Stimulated activated CD4-positive, alpha-beta T cell treated with anti-CD3 and anti-CD28 coated beads, Interleukin-4, amount 100 ng/mL, for 1 hour (primary cell): ENCODE results near the gene MOV10L1.

Experiments
- DNase-seq: peaks from one replicate; pipeline ENCODE4 v3.0.0-alpha.2; 2020

MOV10L1 gene

DNA sequence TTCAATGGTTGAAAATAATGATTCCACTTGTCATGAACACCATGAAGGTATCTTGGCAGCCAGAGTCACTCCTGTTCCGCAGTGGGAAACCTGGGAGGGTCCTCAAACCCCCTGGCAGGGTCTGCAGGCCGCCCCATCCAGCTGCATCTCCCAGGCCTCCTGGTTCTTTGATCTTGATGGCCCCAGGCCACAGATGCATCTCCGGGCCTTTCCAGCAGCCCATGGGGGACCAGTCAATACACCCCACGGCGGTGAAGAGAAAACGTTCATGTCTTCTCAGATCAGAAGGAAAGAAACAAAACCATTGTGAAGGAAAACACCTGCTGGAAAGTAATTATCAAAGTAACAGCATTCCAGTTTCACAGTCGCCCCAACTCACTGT is 29.9 kb upstream of the MOV10L1 start:
- DNase-seq: no peak

DNA sequence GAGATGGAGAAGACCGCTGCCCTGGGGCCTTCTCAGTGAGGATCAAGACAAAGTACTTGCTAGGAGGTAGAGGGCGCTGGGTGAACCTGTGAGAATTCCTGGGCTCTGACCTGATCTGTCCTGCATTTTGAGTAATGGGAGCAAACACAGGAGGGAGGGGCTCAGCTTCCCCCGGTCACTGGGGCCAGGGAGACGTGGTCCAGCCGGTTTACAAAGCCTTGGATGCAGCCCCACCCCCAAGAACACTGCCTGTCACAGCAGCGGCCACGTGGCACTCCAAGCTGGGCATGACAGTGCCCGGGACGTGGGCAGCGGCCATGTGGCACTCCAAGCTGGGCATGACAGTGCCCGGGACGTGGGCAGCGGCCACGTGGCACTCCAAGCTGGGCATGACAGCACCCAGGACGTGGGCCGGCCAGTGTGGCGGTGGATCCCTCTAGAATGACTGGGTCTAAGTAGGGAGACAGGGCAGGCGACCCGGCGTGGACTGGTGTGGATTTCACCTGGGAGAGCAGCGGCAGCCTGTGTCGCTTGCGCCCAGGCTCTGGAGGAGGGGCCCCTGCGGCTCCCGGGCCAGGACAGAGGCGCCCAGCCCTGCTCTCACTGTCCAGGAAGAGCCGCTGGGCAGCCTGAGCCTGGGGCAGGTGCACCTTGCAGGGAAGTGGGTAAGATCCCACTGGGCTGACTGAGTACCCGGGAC is 29.2 kb upstream of the MOV10L1 start:
- DNase-seq: no peak

DNA sequence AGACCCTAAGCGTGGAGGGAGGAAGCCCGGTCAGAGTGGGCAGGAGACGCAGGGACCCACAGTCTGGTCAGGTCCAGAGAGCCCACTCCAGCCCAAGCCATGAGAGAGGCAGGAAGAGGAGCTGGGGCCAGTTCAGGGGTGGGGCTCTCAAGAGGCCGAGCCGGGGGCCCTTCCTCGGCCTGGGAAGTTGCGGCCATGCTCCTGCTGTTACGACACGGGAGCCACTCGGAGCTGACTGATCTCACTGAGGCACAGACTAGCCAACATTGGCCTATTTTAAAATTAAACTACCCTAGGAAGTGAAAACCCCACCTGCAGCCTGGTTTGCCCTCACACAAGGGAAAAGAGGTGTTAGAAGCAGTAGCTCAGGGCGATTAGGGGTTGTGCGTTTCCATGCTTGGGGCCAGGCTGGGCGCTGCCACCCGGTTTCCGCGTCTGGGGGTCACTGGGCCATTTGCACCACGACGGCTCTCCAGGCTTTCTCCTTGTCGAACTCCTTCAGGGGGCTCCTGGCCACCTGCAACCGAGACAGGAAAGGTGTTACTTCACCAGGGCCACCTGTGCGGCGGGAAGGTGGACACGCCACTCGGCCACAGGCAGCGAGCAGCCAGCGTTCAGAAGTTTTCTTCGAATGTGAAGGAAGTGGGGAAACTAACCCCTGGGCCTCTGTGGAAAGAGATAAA is 28.5 kb upstream of the MOV10L1 start:
- no peak for DNase-seq

DNA sequence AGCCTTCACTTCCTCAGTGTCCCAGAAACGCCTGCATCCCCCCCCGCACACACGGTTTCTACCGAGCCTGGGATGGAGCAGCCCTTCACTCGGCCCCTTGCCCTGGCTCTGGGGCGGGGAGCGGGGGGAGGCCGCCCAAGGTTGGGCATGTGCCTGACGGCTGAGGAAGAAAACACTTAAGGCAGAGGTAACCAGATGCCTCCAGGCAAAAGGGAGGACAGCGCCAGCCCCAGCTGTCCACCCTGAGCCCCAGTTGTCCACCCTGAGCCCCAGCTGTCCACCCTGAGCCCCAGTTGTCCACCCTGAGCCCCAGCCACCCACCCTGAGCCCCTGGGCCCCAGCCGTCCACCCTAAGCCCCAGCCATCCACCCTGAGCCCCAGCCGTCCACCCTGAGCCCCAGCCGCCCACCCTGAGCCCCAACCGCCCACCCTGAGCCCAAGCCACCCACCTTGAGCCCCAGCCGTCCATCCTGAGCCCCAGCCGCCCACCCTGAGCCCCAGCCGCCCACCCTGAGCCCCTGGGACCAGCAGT is 27.9 kb upstream of the MOV10L1 start:
- DNase-seq: no peak

DNA sequence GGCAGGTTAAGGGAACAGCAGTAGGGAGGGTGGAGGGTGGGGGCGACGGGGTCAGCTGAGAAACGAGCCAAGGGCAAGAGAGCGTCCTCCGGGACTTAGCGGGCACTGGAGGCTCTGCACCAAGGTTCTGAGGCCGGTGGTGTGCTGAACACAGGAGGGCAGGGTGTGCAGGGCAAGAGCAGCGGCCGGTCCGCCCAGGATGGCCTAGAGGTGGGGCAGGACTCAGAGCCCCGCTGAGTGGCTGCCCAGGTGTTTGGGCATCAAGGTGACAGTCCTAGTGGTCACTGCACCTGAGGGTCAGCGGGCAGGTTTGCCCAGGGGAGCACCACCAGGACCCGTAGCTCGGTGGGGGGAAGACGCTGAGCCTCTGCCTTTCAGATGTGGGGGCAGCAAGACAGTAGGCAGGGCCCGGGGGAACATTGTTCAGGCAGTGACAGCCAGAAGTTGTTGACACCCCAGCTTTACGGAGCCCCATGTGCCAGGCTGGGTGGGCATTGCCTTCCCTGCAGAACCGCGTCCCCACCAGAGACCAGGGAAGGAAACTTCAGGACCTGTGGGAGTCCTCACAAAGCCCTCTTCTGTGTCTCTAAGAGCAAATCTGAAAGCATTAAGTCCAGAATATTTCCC is 27.2 kb upstream of the MOV10L1 start:
- DNase-seq: no peak

DNA sequence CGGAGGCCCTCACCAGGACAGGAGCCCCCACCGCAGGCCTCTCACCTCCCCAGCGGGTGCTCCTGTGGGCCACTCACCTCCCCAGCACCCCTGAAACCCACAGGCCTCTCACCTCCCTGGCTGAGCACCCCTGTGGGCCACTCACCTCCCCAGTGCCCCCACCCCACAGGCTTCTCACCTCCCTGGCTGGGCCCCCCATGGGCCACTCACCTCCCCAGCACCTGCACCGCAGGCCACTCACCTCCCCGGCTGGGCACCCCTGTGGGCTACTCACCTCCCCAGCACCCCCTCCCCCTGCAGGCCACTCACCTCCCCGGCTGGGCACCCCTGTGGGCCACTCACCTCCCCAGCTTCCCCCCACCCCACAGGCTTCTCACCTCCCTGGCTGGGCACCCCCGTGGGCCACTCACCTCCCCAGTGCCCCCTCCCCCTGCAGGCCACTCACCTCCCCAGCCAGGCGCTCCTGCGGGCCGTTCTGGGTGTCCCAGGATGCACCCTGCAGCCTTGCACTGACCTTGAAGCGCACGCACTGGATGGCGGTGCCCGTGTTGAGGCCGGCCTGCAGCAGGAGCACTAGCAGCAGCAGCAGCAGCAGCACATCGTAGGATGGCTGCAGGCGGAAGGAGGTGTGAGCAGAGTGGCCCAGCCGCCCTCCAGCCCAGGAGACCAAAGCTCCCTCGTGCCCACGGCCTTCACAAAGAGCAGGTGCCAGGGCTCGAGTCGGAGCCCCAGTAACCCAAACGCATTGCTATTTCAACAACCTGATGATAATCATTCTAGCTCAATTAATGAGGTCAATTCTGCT is 26.0 kb upstream of the MOV10L1 start:
- no peak for DNase-seq

DNA sequence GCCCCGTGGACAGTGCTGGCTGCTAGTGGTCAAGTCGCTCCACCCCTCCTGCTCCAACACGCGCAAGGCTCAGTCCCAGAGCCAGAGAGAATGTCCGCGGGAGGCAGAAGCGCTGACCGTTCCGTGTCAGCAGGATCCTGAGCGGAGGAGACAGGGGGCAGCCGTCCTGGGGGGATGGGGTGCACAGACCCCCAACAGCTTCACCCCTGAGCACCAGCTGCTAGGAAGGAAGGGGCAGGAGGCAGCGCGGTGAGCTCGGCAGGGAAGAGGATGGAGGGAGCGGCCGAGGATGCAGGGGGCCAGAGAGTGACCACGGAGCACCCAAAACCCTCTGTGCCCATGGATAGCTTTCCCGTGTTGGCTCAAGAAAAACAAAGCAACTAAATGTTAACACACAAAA is 25.4 kb upstream of the MOV10L1 start:
- DNase-seq: no peak

DNA sequence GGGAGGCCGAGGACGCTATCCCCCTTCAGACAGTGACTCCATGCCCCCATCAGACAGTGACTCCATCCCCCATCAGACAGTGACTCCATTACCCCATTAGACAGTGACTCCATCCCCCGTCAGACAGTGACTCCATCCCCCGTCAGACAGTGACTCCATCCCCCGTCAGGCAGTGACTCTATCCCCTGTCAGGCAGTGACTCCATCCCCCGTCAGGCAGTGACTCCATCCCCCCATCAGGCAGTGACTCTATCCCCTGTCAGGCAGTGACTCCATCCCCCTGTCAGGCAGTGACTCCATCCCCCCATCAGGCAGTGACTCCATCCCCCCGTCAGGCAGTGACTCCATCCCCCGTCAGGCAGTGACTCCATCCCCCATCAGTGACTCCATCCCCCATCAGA is 22.6 kb upstream of the MOV10L1 start:
- no peak for DNase-seq

DNA sequence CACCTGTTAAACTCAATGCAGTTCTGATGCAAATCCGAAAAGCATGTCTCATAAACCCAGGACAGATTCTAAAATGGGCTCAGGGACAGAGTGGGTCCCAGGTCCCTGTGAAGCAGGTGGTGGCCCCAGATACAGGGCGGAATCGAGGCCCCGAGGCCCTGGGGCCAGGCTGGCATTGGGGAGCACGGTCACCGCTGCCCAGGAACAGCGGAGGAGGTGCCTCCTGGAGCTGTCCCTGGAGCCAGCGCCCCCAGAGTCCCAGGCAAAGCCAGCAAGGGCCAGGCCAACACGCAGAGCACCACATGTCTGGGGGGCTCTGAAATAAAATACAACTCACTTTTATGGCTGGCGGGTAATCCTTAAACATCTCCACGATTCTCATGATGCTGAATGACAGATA is 21.7 kb upstream of the MOV10L1 start:
- DNase-seq: no peak

DNA sequence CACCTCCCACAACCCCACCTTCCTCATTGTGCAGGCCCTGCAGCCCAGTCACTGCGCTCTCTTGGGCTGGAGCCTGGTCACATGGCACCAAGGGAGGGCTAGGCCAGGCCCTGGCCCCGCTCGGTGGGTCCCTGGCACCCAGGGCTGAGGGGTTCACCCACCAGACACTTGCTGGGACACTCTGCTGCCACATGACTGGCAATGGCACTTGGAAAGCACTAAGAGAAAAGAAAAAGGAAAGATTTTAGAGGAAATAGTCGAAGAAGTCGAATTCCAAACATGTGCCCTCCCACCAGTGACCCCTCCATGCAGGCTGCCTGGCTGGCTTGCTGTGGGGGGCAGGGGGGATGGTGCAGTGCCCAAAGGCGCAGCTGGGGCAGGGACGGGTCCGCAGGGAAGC is 19.4 kb upstream of the MOV10L1 start:
- DNase-seq: no peak

DNA sequence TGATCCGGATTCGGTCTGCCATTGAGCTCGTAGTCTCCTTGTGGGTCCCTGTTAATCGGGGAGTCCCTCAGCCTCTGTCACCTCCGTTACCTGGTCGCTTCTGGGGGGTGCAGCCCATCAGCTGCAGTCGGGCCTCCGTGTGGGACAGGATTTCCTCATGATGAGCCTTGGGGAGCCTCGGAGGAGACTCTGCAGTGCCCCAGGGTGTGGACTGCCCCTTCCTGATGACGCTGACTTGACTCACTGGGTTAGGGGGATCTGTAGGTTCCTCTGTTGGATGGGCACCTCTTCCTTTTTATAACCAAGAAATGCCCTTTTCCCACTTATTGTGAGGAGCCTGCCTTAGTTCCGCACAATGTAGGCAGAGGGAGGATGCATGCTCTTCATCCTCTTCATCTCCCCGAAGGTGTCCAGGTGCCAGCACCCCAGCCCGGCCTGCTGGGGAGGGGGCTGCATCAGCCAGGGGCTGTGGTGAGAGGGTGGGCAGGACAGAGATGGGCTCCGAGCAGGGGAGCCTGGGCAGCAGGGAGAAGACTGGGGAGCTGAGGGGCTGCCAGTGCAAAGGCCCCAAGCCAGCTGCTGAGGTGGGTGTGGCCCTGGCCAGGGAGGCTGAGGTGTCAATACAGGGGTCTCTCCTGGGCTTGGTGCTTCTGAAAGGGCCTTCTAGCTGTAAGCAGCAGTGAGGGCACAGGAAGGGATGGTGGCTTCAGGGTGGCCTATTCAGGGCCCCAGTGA is 18.2 kb upstream of the MOV10L1 start:
- no peak for DNase-seq

DNA sequence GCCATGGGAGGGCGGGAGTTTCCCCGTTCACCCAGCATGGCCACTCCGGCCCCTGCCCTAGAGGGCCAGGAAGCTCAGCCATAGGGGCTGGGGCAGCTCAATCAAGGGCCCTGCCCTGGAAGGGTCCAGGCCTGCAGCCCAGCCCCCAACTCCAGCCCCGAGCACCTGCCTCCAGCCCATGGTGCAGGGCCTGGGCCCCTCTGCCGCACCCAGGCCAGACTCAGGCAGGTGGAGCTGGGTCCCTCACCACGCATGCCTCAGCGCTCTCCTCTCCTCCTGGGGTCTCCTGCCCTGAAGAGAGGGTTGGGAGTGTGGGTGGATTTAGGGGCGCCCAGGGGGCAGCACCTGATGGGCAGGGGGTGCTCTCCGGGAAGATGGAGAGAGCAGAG is 17.6 kb upstream of the MOV10L1 start:
- no peak for DNase-seq

DNA sequence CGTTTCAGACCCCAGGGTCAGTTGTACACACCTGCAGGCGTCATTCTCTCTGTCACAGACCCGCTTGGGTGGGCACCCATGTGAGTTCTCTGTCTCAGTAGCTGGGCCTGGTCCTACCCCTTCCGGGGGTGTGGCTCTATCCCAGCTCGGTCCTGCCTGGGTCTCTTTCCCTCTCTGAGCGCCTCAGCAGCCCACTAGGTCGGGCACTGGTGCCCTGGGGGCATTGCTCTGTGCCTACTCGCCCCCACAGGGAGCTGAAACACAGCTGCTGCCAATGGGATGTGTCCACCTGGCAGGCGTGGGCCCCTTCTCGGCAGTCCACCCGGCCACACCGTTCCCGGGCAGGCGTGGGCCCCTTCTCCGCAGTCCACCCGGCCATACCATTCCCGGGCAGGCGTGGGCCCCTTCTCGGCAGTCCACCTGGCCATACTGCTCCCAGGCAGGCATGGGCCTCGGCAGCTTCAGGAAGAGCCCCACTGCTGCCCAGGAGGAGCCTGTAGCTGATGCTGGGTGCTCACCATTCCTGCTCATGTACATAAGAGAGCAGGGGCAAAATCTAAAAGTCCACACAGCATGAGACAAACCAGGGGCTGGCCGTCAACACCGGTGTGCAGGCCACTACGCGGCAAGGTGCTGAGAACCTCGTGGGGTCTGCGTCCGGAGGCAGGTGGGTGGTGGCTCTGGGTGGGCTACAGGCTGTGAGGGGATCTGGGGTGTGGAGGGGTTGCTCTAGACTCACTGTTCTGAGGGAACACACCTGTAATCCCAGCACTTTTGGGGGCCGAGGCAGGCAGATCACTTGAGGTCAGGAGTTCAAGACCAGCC is 16.9 kb upstream of the MOV10L1 start:
- DNase-seq: no peak

DNA sequence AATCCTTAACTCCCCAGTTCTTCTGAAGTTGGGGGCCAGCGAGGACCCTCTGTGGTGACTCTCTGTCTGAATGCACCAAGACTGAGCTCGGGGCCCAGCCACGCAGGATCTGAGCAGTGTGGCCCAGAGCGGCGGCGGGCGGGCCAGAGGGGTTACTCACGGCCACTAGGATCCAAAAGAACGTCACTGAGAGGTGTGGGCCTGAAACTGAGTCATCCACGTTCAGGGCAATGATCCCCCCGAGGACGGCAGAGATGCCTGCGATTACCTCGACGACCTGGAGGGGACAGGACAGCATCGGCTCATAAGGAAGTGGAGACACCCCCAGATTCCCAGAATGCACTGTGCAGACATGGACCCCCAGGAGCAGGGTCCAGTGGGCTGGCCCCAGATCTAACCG is 15.8 kb upstream of the MOV10L1 start:
- no peak for DNase-seq

DNA sequence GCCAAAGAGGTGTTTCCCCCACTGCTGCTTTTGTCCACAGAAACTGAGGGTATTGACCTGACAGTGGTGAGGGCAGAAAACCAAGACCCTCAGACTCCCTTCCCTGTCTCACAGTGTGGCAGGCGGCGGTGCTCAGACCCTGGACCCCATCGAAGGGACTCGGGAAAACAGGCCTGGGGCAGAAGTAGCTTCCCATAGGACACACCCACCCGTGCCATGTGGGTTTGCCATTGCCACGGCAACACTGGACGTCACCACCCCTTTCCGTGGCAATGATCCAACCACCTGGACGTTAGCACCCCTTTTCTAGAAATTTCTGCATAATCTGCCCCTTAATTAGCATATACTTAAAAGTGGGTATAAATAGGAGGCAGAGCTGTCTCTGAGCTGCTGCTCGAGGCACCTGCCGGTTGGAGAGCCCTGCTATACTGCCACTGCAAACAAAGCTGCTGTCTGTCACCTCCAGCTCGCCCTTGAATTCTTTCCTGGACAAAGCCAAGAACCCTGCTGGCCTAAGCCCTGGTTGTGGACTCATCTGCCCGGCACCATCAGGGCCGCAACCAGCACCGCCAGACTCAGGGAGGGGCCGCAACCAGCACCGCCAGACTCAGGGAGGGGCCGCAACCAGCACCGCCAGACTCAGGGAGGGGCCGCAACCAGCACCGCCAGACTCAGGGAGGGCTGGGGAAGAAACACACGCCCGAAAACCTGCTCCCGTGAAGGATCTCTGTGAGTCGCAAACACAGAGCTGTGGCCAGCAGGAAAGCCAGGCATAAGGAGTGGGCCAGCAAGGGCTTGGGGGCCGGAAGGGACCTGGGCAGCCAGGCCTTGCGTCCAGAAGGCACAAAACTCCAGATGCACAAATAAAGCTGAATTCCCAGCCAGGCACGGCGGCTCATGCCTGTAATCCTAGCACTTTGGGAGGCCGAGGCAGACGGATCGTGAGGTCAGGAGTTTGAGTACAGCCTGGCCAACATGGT is 15.0 kb upstream of the MOV10L1 start:
- no peak for DNase-seq

DNA sequence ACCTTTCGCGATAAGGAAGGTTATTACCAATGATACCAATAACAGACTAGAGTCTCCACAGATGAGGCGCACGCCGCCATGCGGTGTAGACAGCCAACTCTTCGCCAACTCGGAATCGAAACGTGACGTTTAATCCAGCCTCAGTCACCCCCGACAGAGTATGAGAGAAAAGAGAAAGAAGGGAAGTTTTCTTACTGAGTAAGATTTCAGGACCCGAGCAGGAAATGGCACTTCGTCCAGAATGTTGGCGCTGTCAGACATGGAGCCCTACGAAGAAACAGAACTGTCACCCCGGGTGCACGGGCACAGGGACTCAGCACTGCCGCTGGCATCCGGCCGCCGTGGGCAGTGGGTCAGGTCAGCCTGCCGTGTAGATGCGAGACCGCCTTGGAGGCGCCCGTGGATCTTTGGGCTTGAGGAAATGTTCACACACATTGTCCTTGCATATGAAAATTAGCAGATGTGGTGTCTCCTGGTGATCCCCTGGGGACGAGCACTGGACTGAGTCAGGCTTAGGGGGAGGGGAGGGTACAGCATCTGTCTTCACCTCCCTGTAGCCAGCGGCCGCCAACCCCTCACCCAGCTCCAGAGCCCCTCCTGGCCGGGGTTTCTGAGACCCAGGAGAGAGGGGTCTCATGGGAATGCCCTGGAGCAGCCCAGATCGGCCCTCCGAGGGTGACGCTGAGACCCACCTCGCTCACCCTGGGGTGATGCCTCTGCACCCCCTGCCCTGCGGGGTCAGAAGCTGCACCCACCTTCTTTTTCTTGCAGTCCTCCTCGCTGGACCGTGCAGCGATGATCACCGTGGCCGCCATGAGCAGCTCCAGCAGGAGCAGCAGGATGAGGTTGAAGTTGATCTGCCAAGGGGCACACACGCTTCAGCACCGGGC is 12.9 kb upstream of the MOV10L1 start:
- no peak for DNase-seq

DNA sequence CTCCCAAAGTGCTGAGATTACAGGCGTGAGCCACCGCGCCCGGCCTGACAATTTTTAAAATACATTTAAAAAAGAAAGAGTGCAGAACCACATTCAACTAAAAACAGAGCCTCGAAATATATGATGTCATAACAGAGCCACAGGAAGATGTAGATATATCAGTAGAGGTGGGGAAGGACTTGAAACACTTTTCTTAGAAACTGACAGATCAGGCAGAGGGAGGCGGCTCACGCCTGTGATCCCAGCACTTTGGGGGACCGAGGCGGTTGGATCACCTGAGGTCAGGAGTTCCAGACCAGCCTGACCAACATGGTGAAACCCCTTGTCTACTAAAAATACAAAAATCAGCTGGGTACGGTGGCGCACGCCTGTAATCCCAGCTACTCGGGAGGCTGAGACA is 11.6 kb upstream of the MOV10L1 start:
- DNase-seq: no peak

DNA sequence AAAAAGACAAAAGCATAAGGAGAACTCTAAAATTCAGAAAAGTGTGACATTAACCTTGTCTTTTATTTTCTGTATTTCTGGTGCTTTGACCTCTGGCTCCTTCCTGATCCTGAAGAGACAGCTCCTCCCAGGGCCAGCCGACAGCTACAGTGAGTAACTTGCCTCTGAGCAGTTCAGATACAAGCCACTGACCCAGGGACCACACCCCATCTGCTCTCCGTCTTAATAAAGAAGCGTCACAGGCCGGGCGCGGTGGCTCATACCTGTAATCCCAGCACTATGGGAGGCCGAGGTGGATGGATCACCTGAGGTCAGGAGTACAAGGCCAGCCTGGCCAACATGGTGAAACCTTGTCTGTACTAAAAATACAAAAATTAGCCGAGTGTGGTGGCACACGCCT is 11.0 kb upstream of the MOV10L1 start:
- DNase-seq: no peak

DNA sequence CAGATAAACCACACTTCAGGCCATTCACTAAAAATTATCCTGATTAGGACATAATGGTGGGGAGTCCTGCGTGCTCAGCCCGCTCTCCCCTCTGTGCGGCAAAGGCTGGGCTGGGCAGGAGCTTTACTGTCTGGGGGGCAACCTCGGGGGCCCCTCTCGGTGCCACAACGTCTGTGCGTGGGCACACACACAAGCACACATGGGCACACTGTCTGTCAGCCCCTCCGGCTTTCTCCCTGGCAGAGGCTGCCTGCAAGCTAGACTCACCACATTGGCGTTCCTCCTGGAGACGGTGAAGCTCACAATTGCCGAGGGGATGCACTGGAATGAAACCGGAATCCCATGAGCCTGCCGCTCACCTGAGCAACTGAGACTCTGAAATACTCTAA is 9.7 kb upstream of the MOV10L1 start:
- DNase-seq: no peak
